Measurements from ENCODE around the gene AGBL4.

DNA sequence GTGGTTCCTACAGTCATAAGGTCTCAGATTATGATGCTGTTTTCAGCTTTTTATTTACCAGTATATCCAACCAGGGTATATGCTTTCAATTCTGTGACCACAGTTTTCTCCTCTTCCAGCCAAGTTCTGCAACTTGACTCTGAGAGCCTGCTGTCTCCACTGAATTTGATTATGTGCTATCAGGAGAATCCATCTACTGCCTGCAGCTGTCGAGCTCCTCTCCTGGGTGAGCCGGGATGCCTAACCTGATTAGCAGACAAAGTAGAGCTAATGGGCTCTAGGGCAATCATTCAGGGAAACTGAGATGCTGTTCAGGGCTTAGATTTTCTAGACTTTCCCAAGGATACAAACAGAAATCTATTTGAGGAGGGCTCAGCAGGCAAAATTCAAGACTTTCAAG, 975.6 kb downstream of the AGBL4 start:
- TF ChIP-seq, protein P1, sequence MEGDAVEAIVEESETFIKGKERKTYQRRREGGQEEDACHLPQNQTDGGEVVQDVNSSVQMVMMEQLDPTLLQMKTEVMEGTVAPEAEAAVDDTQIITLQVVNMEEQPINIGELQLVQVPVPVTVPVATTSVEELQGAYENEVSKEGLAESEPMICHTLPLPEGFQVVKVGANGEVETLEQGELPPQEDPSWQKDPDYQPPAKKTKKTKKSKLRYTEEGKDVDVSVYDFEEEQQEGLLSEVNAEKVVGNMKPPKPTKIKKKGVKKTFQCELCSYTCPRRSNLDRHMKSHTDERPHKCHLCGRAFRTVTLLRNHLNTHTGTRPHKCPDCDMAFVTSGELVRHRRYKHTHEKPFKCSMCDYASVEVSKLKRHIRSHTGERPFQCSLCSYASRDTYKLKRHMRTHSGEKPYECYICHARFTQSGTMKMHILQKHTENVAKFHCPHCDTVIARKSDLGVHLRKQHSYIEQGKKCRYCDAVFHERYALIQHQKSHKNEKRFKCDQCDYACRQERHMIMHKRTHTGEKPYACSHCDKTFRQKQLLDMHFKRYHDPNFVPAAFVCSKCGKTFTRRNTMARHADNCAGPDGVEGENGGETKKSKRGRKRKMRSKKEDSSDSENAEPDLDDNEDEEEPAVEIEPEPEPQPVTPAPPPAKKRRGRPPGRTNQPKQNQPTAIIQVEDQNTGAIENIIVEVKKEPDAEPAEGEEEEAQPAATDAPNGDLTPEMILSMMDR (IDR thresholded peaks at IDR 0.05) = no peak
- TF ChIP-seq POLR2A (IDR thresholded peaks at IDR 0.05) = no peak
